Body of pancreas (tissue), 4 donors: ENCODE data around the gene HHAT.

ENCODE experiments used
- POLR2A ChIP-seq, 3 donors: fragments of 450-650 bp; IDR thresholded peaks; one replicate each; pipeline ENCODE4 v1.6.1; 2016; ENCODE audit warnings: antibody characterized with exemption in 3 of 3, mild to moderate bottlenecking in 2 of 3
- TF ChIP-seq, protein P1 (sequence below), 7 experiments: fragments of 450-650 bp in 4 of 7; fragments of 200-600 bp in 3 of 7; sonication (generic) in 3 of 7; IDR thresholded peaks; one replicate each; pipeline ENCODE4 v1.5.1; 2016 to 2019; ENCODE audit warnings: antibody characterized with exemption in 7 of 7

DNA sequence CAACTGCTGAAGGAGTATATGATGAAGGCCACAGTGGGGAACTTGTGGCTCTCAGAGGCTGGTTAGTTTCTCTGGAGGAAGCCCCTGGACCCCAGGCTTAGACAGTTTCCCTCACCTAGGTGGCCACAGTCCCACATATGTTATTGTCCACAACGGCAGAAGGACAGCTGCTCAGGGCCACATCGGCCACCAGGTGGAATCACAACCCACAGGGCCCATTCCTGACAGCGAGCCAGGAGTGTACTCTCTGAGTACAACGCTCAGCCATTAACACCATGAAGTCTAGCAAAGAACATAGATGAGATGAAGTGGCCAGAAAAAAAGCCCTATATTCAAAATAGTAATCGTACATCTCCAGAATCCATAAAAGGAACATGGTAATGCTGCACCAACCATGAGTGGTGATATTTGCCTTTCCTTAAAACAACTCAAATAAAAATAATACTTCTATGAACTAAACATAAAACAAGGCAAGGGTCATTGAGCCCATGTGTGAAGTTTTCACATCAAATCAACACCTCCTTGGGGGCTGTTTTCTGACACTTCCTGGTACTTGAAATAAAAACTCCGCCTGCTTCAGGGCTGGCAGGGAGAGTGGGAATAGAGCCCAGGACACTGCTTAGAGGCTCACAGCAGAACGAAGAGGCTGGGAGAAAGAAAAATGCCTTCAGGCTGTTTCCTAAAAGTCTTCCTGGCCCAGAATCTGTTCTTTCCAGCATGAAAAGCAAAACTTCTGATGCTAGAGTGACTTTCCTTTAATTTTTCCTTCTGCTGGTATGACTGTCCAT is 383.3 kb downstream of the HHAT start:
- TF ChIP-seq, protein P1, sequence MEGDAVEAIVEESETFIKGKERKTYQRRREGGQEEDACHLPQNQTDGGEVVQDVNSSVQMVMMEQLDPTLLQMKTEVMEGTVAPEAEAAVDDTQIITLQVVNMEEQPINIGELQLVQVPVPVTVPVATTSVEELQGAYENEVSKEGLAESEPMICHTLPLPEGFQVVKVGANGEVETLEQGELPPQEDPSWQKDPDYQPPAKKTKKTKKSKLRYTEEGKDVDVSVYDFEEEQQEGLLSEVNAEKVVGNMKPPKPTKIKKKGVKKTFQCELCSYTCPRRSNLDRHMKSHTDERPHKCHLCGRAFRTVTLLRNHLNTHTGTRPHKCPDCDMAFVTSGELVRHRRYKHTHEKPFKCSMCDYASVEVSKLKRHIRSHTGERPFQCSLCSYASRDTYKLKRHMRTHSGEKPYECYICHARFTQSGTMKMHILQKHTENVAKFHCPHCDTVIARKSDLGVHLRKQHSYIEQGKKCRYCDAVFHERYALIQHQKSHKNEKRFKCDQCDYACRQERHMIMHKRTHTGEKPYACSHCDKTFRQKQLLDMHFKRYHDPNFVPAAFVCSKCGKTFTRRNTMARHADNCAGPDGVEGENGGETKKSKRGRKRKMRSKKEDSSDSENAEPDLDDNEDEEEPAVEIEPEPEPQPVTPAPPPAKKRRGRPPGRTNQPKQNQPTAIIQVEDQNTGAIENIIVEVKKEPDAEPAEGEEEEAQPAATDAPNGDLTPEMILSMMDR (IDR thresholded peaks at IDR 0.05) = peak in 2 of 7 experiments; percentile 13 to 27
- TF ChIP-seq POLR2A (IDR thresholded peaks at IDR 0.05) = no peak
